ENCODE data around the gene CFAP97. TPM values are rescaled to one million over a fixed set of nuclear protein-coding genes. Genes with fewer than 3 reads are reported as not detected.
"Not testable (repeated sequence)": the region's sequence is repeated elsewhere in the genome, so short reads cannot be mapped to it uniquely, and the experiment has no call there.

Gene CFAP97
- total RNA-seq, 1 donor from 2014 or later, result 45.1 TPM

DNA sequence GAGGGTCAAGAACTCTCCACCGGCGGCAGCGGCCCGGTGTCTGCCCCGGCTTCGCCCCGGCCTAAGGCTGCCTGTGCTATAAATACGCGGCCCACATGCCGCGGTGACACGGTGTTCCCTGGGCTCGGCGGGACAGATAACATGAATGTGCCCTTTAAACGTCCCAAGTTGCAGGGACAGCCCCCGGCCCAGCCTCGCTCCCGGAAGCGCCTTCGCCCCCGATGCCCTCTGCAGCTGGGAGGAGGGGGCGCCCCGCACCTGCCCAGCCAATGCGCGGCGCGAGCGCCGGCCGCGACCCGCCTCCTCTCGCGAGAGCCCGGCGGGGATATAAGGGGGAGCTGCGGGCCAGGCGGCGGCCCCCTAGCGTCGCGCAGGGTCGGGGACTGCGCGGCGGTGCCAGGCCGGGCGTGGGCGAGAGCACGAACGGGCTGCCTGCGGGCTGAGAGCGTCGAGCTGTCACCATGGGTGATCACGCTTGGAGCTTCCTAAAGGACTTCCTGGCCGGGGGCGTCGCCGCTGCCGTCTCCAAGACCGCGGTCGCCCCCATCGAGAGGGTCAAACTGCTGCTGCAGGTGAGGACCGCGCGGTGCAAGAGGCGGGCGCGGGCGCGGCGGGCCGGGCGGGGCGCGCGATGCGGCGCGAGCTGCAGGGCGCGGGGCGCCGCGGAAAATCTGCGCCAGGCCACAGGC lies 60.7 kb downstream of the CFAP97 start, which contains the start of gene SLC25A4:
TSS of gene SLC25A4 (plus strand) at position 355 of the 689 bp plus-strand sequence. CDS start at position 462, 107 bp downstream.
- DNase-seq (ENCODE audit: low spot score), result peak; percentile 95

DNA sequence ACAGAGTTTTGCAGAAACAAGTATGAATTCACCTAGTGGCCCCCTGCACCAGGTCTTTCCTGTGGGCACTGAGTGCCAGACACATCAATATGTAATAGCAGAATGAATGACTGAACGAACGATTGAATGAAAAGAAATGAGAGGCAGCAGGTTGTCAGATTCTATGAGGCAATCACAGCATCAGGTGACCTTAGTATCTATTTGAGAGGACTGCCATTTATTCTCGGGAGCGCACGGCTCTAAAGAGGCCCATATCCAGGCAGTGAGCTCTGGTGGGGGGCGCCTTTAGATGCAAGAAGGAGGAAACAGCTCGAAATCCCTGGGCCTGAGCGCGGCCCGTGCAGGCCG lies 61.3 kb downstream of the CFAP97 start:
- DNase-seq (ENCODE audit: low spot score), result no peak

DNA sequence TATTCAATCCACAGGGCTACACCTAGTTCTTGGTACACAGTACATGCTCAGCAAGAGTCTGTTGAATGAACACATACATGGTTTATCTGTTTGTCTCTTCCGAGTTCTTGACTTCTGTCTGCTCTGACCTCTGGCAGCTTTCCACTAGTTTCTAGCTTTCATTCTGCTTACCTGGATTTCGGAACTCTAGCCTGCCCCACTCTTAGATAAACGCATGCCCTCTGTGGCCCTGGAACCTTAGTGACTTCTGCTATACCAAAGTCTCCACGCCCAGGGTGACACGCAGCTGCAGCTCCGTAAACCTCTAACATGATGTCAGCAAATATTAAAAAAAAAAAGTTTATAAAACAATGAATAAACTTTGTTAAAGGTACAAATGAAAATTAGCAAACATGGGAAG lies 62.0 kb downstream of the CFAP97 start:
- no peak for DNase-seq (ENCODE audit: low spot score)

DNA sequence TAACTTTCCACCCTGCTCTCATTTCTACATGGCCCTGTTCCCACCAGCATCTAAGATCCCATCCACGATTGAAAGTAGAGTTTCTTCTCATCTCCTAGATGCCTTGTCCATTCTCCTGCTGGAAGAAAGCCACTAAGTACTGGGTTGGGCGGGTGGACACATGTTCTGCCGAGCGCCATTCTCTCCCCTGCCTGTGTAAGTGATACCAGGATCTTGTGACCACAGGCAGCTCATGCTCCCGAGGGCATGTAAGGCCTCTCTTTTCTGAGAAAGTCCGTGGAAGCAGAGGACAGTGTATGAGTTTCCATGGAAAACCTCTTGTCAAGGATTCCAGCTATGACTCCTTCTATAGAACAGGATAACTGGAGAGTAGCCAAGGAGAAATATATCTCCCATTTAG lies 64.1 kb downstream of the CFAP97 start:
- no peak for DNase-seq (ENCODE audit: low spot score)

DNA sequence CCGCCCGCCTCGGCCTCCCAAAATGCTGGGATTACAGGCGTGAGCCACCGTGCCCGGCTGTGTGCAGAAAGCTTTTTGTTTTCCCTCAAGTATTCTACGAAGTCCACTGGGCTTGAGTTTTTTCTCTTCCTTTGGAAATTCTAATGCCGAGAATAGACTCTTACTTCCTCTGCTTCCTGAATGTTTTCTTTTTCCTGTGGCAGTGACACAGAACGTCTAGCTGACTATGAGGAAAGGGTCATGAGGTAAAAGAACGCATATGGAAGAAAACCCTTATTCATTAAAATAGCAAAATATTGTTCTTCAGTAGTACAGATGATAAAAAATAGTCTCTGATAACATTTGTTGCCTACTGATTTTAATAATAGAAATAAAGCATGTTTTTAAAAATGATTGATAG lies 65.6 kb downstream of the CFAP97 start:
- no peak for DNase-seq (ENCODE audit: low spot score)

DNA sequence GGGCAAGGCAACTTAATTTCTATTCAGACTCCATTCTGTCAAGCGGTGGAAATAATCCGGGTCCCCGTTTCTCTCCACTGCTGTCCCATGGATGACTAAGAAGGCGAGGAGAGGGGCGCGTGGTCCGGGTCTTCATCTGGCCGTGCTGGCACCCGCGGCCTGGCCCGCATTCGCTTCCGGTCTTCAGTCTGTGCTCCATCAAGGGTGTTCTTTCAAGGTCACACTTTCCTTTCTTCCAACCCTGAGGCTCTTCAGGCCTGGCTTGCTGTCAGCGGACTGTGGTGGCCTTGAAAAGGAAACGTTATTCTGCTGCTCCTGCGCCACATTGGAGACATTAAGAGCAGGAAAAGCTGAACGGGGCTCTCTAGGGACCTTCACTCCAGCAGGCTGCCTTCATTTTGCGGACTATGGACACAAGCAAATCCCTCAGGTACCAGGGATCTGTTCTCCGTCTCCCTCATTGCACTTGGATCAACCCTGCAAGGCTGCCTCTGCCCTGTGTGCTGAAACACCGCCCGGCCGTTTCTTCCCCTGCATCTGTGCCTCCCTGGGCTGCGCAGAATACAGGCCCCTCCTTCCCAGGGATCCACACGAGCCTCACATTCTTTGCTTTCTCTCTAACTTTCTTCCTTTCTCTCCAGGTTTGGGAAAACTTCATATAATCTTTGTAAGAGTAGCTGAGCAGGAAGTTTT lies 66.4 kb downstream of the CFAP97 start:
- DNase-seq (ENCODE audit: low spot score), result no peak

DNA sequence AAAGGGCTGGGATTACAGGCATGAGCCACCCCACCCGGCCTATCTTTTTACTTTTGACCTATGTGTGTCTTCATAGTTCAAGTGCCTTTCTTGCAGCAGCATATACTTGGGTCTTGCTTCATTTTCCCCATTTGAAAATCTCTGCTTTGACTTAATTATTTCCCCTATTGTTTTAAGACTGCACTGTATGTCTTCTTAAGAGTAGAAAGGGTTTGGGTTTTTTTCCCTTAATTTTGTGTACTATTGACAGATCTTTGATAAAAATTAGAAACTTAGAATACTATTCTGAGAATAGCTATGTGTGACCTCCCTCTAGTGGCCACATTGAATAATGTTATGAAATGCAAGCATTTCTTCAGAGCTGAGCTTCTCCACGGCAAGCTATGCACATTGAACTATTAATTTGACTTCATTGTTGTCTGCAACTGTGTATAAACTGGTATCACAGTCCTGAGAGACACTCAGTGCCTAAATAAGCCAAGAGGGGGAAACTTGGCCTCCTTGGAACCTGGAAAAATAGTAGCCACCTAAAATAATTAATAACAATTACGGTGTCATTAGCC lies 69.4 kb downstream of the CFAP97 start:
- DNase-seq (ENCODE audit: low spot score), result no peak

DNA sequence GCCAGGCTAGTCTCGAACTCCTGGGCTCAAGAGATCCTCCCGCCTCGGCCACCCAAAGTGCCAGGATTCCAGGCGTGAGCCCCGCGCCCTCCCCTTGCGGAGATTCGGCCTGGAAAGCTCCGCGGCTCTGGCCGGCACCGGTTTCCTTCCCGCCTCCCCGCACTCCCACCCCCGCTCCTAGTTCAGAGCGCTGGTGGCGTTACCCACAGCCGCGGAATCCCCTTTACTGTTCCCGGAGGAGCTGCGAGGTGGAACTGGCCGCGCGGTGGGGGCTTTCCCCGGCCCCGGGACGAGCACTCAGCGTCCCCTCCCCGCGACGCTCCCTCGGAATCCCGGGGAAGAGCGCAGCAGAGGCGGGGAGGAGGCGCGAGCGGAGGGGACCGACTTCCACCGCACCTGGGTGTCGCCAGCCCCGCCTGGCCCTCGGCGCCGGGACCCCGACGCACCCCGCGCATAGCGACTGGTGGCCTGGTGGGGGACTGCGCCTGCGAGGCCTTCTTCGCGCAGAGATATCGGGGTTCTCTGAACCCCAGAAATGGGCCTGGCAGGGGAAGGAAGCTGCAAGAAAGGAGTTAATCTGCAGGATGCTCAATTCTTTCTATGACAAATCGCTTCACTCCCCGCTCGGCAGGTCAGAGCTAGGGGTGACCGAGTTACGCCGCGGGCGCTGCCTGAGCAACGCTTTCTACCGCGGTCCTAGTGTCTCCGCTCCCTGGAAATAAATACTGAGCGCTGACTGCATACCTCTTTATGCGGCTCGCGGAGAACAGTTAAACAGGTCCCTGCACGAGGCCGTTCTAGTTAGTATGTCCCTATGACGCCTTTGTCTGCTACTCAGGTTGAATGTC lies 75.3 kb downstream of the CFAP97 start:
- no peak for DNase-seq (ENCODE audit: low spot score)

DNA sequence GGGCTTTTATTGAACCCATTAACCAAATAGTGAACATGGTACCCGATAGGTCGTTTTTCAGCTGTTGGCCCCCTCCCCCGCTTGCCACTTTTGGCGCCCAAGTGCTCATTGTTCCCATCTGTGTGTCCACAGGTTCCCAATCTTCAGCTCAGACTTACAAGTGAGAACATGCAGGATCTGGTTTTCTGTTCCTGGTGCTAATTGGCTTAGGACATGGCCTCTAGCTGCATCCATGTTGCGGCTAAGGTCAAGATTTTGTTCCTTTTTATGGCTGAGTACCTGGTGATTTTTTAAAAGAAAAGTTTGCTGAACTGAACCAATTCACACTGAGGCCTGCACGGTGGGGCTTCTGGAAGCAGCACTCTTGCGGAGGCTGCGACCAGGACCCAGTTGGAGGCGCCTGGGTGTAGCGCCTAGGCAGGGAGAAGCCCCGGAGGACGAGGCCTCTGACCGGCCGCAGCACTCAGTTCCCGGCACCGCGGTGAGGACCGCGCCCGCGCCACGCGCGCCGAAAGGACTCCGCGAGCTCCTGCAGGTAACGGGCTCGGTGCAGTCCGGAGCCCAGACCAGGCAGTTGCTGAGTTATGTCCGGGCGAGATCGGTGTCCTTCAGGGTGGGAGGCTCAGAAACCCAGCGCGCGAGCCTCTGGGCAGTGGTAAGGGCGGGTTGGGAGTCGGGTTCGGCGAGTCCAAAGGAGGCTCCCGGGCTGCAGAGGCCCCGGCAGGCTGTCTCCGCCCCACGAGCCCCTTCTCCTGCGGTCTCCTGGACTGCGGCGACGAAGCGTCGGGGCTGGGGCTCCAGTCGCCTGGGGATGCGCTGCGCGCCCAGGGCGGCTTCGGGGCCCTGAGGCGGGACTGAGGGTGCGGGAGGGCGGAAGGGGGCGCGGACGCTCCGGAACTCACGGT lies 76.5 kb downstream of the CFAP97 start:
- no peak for DNase-seq (ENCODE audit: low spot score)

DNA sequence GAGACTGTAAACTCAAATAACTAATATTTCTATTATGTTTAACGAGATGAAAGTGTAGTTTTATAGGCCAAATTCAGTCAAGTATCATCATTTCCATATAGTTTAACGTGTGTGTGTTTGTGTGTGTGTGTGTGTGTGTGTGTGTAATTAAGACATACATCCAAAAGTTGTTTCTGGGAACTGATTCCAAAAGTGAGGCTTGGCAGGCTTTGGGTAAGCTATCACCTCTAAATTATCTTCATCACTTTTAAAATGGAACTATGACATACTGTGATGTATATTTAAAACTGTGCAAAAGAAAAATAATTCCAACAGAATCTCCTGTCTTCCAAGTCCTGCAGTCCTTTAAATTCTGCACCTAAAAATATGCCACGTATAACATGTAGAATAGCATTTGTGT lies 79.8 kb downstream of the CFAP97 start:
- no peak for DNase-seq (ENCODE audit: low spot score)

DNA sequence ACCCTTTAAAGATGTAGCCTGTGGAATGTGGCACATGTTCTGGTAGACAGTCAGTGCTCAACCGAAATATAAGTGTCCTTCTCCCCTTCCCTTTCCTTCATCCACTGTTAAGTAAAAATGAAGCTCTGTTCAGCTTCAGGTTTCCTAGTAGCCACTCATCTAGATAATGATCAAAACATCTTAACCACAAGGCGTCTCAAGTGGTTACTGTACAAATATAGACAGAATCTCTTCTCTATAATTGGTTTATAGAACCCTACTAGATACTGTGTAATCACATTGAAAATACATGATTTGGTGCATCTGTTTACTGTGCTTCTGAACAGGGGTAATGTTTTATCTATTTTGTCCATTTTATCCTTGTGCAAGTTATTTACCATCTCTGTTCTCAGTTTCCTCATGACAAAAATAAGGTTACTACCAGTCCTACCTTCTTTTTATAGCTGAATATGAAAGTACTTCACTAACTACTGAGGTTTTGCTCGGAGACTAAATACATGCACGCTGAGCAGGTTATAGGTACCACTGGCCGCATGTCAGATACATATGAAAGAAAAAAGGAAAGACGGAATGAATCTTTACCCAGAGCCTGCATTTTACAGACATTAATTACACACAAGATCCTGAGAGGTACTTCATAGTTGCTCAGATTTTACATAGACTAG lies 81.0 kb downstream of the CFAP97 start:
- DNase-seq (ENCODE audit: low spot score), result no peak

DNA sequence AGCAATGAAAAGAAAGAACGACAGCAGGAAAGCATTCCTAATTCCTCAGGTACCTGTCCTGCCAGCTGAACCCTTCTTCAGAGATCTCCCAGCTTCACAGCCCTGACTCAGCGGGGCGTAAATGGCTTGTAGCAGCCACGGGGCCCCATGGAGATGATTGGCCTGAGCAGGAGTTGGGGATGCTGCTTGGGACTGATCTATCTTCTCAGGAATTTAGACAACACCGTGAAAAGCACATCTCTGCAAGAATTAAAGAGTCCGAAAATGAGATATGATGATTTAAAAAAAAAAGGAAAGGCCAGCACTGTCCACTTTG lies 83.2 kb downstream of the CFAP97 start:
- DNase-seq (ENCODE audit: low spot score), result no peak

DNA sequence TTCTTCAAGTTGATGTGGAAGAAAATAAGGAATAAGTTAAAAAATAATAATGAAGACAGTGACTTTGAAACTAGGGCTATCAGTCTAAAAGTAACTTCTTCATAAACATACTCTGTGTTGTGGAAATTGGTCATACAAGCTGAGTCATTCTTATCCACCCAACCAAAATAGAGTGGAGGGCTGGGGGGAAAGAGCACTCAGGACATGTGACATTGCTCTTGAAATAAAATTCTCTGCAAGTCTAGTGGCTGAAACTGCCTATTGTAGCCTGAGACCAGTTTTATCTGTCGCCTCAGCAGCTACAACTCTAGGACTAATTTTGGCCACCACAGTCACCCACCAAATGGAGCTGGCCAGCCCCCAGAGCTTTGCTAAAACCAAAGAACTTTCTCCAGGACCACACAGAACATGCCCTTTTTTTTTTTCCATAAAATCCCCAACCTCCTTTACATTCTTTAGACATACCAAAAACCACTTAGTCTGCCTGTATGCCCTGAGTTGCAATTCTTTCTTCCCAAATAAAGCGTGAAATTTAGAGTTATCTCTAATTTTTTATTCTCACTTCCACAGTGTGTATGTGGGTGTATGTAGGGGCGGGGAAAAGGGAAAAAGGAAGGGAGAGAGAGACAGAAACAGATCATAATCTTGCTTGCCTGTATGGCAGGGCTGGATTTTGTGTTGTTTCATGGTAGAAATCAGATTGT lies 83.7 kb downstream of the CFAP97 start:
- no peak for DNase-seq (ENCODE audit: low spot score)

DNA sequence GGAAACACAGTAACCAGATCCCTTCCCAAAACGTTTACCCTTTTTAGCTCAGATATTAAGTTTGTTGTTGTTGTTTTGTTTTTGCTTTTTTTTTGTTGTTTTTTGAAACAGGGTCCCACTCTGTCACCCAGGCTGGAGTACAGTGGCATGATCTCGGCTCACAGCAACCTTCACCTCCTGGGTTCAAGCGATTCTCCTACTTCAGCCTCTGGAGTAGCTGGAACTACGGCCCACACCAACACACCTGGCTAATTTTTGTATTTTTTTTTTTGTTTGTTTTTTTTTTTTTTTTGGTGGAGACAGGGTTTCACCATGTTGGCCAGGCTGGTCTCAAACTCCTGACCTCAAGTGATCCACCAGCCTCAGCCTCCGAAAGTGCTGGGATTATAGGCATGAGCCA lies 84.3 kb downstream of the CFAP97 start:
- not testable (repeated sequence) for DNase-seq (ENCODE audit: low spot score)

DNA sequence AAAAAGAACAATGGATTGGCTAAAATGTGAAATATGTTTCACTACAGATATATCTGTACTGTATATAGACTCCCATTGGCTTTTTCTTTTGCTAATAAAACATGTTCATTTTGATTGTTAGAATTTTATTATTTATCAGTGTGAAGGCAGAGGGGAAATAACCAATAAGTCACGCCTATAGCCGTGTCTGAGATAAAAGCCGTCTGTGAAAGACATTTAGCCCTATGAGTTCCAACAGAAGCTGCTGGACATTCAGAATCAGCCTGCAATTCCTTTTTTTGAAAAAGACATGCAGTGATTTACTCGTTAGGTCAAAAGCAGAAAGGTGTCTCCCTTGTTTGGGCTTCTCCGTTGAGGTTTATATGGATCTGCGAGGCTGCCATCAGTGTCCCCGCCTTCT lies 84.9 kb downstream of the CFAP97 start:
- no peak for DNase-seq (ENCODE audit: low spot score)

DNA sequence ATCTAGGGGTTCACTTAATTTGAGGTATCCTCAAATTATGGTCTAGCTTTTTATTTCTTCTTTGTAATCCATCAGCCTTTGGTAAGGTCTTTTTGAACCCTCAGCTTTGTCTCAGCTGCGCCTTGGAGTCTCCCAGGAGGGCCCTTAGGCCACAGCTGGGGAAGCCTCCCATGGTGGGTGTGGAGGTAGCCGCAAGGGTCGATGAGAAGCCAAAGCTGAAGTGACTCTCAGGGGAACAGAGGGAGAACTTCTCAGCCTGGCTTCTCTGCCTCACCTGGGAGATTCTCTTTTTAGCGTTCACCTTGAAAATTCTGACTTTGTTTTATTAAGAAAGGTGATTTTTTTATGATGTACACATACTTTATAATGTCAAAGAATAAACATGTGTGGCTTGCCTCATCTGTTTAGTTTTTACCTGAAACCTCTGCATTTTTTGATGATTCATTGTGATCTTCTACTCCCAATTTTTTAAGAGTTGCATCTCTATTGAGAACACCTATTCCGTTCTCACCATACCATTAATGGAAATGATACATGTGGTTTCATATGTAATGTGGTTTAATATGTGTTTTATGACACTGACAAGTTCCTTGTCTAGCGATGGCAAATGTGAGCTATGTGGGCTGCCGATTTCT lies 86.4 kb downstream of the CFAP97 start:
- no peak for DNase-seq (ENCODE audit: low spot score)

DNA sequence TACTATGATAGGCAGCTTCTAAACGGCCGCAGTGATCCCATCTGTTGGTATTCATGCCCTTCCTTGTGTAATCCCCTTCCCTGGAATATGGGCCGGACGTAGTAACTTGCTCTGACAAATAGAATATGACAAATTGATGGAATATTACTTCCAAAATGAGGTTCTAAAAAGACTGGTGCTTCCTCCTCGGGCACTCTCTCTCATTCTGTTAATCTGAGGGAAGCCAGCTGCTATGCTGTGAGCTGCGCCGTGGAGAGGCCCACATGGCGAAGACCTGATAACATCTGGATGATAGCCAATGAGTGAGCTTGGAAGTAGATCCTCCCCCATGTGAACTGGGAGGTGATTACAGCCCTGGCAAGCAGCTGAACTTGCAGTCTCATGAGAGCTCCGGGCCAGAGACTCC lies 88.0 kb downstream of the CFAP97 start:
- no peak for DNase-seq (ENCODE audit: low spot score)

DNA sequence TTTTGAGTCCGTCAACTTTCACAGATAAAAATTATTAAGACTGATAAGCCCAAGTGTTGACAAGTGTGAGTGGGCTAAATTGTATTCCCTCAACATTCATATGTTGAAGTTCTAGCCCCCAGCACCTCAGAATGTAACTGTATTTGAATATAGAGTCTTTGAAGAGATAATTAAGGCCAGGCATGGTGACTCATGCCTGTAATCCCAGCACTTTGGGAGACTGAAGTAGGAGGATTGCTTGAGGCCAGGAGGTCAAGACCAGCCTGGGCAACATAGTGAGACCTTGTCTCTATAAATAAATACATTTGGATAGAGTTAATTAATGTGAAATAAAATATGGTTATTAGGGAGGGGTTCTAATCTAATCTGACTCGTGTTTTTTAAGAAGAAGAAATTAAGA lies 90.5 kb downstream of the CFAP97 start:
- no peak for DNase-seq (ENCODE audit: low spot score)

DNA sequence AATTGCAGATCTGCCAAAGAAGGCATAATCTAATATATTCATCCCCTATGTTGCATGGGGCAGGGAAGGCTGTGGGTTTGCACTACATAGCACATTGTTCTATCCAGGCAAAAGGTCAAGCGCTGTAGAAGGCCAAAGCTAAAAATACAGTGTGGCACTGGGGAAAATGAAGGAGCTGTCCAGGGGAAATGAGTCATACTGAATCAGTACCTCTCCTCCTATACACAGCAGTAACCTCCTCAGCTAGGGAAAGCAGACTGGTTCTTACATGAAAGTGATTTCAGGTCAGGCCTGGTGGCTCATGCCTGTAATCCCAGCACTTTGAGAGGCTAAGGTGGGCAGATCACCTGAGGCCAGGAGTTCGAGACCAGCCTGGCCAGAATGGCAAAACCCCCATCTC lies 91.7 kb downstream of the CFAP97 start:
- no peak for DNase-seq (ENCODE audit: low spot score)
